ENCODE data around the gene LENG1.
"Not testable (repeated sequence)": the region's sequence is repeated elsewhere in the genome, so short reads cannot be mapped to it uniquely, and the experiment has no call there.

GRCh38 chr19:54181894-54182293 is 22.4 kb upstream of the LENG1 start:
- not testable (repeated sequence) for TF ChIP-seq EZH2 (IDR thresholded peaks at IDR 0.05); POLR2AphosphoS5 (IDR thresholded peaks at IDR 0.05; ENCODE audit: borderline replicate concordance, low read depth, low read length)

Measured in SK-N-MC (cell line).